ENCODE results near the gene PAX4. TPM values are rescaled to one million over a fixed set of nuclear protein-coding genes. Genes with fewer than 3 reads are reported as not detected.

The PAX4 gene
- total and polyA plus RNA-seq, 9 of the 15 experiments (the other 6 are each of a cell fraction or from before 2014, with no cell fraction given), result not detected

DNA sequence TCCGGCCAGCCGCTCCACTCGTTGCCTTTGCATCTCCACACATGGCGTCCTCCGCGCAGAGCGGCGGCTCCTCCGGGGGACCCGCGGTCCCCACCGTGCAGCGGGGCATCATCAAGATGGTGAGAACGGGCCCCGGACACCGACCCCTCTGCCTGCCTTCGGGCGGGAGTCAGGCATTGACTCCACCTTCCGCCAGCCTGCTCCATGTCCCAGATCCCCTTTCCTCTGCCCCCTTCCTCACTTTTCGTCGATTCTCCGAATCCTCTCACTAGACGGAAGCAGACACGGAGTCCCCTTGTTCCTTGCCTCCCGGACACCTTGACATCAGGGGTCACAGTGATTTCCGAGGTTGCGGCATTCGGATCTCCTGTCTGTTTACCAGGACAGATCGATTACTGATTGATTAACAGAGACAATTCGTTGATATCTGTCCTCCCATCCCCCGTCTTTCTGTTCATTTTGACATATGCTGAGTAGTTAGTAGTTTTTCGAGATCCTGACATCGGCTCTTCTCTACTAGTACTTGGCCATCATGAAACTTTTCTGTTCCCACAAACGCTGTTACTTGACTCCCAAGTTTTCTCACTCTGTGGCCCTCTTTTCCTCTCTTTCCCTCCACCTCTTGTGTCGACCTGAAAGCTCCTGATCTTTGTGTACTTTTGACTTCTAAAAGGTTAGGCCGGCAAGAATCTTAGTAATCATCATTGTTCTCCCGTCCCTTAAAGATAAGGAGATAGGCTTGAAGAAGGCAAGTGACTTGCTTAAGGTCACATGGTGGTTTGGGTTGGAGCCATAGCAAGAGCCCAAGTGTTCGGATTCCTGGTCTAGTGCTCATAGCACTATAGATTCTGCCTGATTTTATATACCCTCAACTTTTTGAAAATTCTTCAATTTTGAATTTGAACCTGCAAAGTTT lies 34.6 kb upstream of the PAX4 start (continued):
- TF ChIP-seq GTF3C2 (IDR thresholded peaks at IDR 0.05; ENCODE audit: borderline replicate concordance, extremely low read depth, insufficient read length), result no peak
- no peak for TF ChIP-seq ZNF311 (CRISPR knock-in tag; IDR thresholded peaks at IDR 0.05)
- TF ChIP-seq, protein P1, sequence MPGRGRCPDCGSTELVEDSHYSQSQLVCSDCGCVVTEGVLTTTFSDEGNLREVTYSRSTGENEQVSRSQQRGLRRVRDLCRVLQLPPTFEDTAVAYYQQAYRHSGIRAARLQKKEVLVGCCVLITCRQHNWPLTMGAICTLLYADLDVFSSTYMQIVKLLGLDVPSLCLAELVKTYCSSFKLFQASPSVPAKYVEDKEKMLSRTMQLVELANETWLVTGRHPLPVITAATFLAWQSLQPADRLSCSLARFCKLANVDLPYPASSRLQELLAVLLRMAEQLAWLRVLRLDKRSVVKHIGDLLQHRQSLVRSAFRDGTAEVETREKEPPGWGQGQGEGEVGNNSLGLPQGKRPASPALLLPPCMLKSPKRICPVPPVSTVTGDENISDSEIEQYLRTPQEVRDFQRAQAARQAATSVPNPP (IDR thresholded peaks at IDR 0.05; ENCODE audit: borderline replicate concordance, insufficient read depth, insufficient read length), result no peak
- peak; percentile 86 for TF ChIP-seq THAP7 (CRISPR knock-in tag; IDR thresholded peaks at IDR 0.05)
- no peak for TF ChIP-seq PTRF (tag; IDR thresholded peaks at IDR 0.05)
- no peak for TF ChIP-seq XRCC5 (IDR thresholded peaks at IDR 0.05; ENCODE audit: low read depth, low read length)
- peak; percentile 37; the same call in 1 of the 2 replicates for TF ChIP-seq JUND (IDR thresholded peaks at IDR 0.05; ENCODE audit: borderline replicate concordance, low read depth, low read length)
- TF ChIP-seq JUND (tag; IDR thresholded peaks at IDR 0.05; ENCODE audit: borderline replicate concordance, low read depth, low read length), result no peak; the same call in 2 of the 3 replicates
- no peak for TF ChIP-seq POLR3A (IDR thresholded peaks at IDR 0.05; ENCODE audit: borderline replicate concordance, extremely low read depth, insufficient read depth, insufficient read length)
- TF ChIP-seq NR1H2 (CRISPR knock-in tag; IDR thresholded peaks at IDR 0.05), result 0 out of 2 replicates have a peak, but pooled peaks have one; percentile 2
- TF ChIP-seq ZBTB12 (CRISPR knock-in tag; IDR thresholded peaks at IDR 0.05), result no peak
- no peak for TF ChIP-seq PREB (CRISPR knock-in tag; IDR thresholded peaks at IDR 0.05)
- TF ChIP-seq POLR2G (IDR thresholded peaks at IDR 0.05; ENCODE audit: low read depth, low read length), result peak; percentile 84; the same call in 1 of the 2 replicates
- no peak; the same call in 1 of the 2 replicates for TF ChIP-seq STAT5A (IDR thresholded peaks at IDR 0.05; ENCODE audit: borderline replicate concordance, low read length)
- TF ChIP-seq IRF1 (CRISPR knock-in tag; IDR thresholded peaks at IDR 0.05; ENCODE audit: borderline replicate concordance), result no peak
- TF ChIP-seq CEBPG (CRISPR knock-in tag; IDR thresholded peaks at IDR 0.05), result no peak
- no peak for TF ChIP-seq CEBPG (tag; conservative IDR thresholded peaks at IDR 0.05 in 1 of 2, IDR thresholded peaks at IDR 0.05 in 1 of 2)
- no peak for TF ChIP-seq DNMT1 (IDR thresholded peaks at IDR 0.05)

Measured in K562 (cell line).